ENCODE data around the gene WDR70.
"Not testable (repeated sequence)": the region's sequence is repeated elsewhere in the genome, so short reads cannot be mapped to it uniquely, and the experiment has no call there.

WDR70 gene

GRCh38 chr5:37517686-37518085 lies 138.6 kb downstream of the WDR70 start:
- DNase-seq (ENCODE audit: low spot score) = no peak

- DNase-seq (ENCODE audit: low spot score) = not testable (repeated sequence)
Observed at GRCh38 chr5:37518356-37518755, 139.2 kb downstream of the WDR70 start.

GRCh38 chr5:37519304-37519703 lies 140.2 kb downstream of the WDR70 start:
- no peak for DNase-seq (ENCODE audit: low spot score)

- DNase-seq (ENCODE audit: low spot score) = no peak
Observed at GRCh38 chr5:37519807-37520206, 140.7 kb downstream of the WDR70 start.

- DNase-seq (ENCODE audit: low spot score) = no peak
Observed at GRCh38 chr5:37520811-37521210, 141.7 kb downstream of the WDR70 start.

GRCh38 chr5:37532976-37533740 lies 154.0 kb downstream of the WDR70 start:
- DNase-seq (ENCODE audit: low spot score) = no peak

- DNase-seq (ENCODE audit: low spot score) = no peak
Observed at GRCh38 chr5:37533851-37534250, 154.7 kb downstream of the WDR70 start.

GRCh38 chr5:37539459-37539858 lies 160.3 kb downstream of the WDR70 start:
- no peak for DNase-seq (ENCODE audit: low spot score)

- no peak for DNase-seq (ENCODE audit: low spot score)
Observed at GRCh38 chr5:37543216-37543615, 164.1 kb downstream of the WDR70 start.

- no peak for DNase-seq (ENCODE audit: low spot score)
Observed at GRCh38 chr5:37549411-37549810, 170.3 kb downstream of the WDR70 start.

GRCh38 chr5:37552161-37552560 lies 173.0 kb downstream of the WDR70 start:
- DNase-seq (ENCODE audit: low spot score) = no peak

GRCh38 chr5:37552770-37553719 lies 173.9 kb downstream of the WDR70 start:
- no peak for DNase-seq (ENCODE audit: low spot score)

- no peak for DNase-seq (ENCODE audit: low spot score)
Observed at GRCh38 chr5:37553720-37554404, 174.7 kb downstream of the WDR70 start.

GRCh38 chr5:37554405-37554739 lies 175.3 kb downstream of the WDR70 start:
- DNase-seq (ENCODE audit: low spot score) = no peak

GRCh38 chr5:37554938-37555337 lies 175.8 kb downstream of the WDR70 start:
- DNase-seq (ENCODE audit: low spot score) = no peak

GRCh38 chr5:37557734-37558293 lies 178.7 kb downstream of the WDR70 start:
- DNase-seq (ENCODE audit: low spot score) = no peak

GRCh38 chr5:37565062-37565670 lies 186.0 kb downstream of the WDR70 start:
- DNase-seq (ENCODE audit: low spot score) = no peak

- no peak for DNase-seq (ENCODE audit: low spot score)
Observed at GRCh38 chr5:37567566-37567965, 188.4 kb downstream of the WDR70 start.

GRCh38 chr5:37568018-37568753 lies 189.1 kb downstream of the WDR70 start:
- no peak for DNase-seq (ENCODE audit: low spot score)

GRCh38 chr5:37568893-37569292 lies 189.8 kb downstream of the WDR70 start:
- no peak for DNase-seq (ENCODE audit: low spot score)

- DNase-seq (ENCODE audit: low spot score) = no peak
Observed at GRCh38 chr5:37569466-37569865, 190.3 kb downstream of the WDR70 start.

All from Ammon's horn (tissue), 1 donor.